Activated CD8-positive, alpha-beta T cell treated with anti-CD3 and anti-CD28 coated beads for 36 hours (primary cell): ENCODE results near the gene CCDC149. TPM values are rescaled to one million over a fixed set of nuclear protein-coding genes. Genes with fewer than 3 reads are reported as not detected.

Experiments used
- ATAC-seq: fragments of 200-7000 bp; cut with Tn5 transposase; one replicate; pipeline ENCODE4 v1.10.0; 2021; ENCODE audit warnings: mild to moderate bottlenecking, moderate library complexity
- CTCF ChIA-PET: fragments of 350-600 bp; sonication (Branson Sonifier 250); formaldehyde crosslinking; loops from one replicate; lab custom pipeline; 2021; ENCODE audit warnings: antibody characterized with exemption; lab: Charles Lee
- POLR2A ChIA-PET: fragments of 350-600 bp; sonication (Branson Sonifier 250); formaldehyde crosslinking; loops from one replicate; lab custom pipeline; 2021; ENCODE audit warnings: antibody characterized with exemption; lab: Charles Lee
- DNase-seq: peaks from one replicate; pipeline ENCODE4 v3.0.0-alpha.2; 2020
- H3K27ac Mint-ChIP-seq: one replicate; pipeline ENCODE4 v1.8.0; 2021; ENCODE audit warnings: mild to moderate bottlenecking, mixed read lengths
- H3K27me3 Mint-ChIP-seq: one replicate; pipeline ENCODE4 v1.8.0; 2021; ENCODE audit warnings: mixed read lengths
- H3K36me3 Mint-ChIP-seq: one replicate; pipeline ENCODE4 v1.8.0; 2021; ENCODE audit warnings: low read depth, mixed read lengths
- H3K4me1 Mint-ChIP-seq: one replicate; pipeline ENCODE4 v1.8.0; 2021; ENCODE audit warnings: low read depth, mixed read lengths
- H3K4me3 Mint-ChIP-seq: one replicate; pipeline ENCODE4 v1.8.0; 2021; ENCODE audit warnings: mild to moderate bottlenecking, moderate library complexity, mixed read lengths
- H3K9me3 Mint-ChIP-seq: one replicate; pipeline ENCODE4 v1.8.0; 2021; ENCODE audit warnings: mixed read lengths
- CTCF ChIP-seq: fragments of 200-600 bp; IDR thresholded peaks from one replicate; pipeline ENCODE4 v1.8.0; 2022; ENCODE audit warnings: antibody characterized with exemption, mild to moderate bottlenecking
- intact Hi-C: fragments of 100-400 bp; cut with micrococcal nuclease; formaldehyde crosslinking; loops from one replicate; pipeline ENCODE4 v1.10.0; 2022
- total RNA-seq, 2 experiments: library from RNA; stranded (reverse); gene quantifications; one replicate each; pipeline ENCODE4 v1.2.3, GENCODE V29; 2021

Gene CCDC149
- total RNA-seq, 2 experiments from 2014 or later = not detected

GRCh38 chr4:24934311-24934710 is 21.5 kb upstream of the CCDC149 start:
- no peak for TF ChIP-seq CTCF
- ATAC-seq = no peak

DNA sequence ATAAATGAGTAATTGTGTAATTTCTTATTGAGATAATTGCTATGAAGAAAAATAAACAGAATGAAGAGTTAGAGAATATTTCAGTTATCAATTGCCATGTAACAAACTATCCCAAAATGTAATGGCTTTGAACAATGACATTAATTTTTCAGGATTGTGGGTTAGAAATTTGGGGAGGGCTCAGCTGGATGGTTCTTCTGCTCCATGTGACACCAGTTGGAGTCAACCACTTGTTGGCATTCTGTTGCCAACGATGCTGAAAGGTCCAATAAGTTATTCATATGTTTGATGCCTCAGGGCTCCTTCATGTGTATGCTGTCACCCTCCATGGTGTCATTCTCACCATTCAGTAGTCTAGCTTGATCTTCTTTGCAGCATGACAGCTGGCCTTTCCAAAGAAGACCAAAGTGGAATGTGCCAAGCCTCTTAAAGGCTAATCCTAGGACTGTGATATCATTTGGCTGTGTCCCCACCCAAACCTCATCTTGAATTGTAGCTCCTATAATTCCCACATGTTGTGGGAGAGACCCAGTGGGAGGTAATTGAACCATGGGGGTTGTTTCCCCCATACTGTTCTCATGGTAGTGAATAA is 20.9 kb upstream of the CCDC149 start:
- intact Hi-C loops = no loop called here
- peaks cover 8% of the 10 kb centered on the region for H3K9me3 Mint-ChIP-seq
- H3K4me3 Mint-ChIP-seq = no peak overlapping the region
- H3K27me3 Mint-ChIP-seq = no peaks in the 10 kb centered on the region
- no peak overlapping the region for H3K27ac Mint-ChIP-seq
- POLR2A ChIA-PET = no interaction called here
- H3K36me3 Mint-ChIP-seq = no peaks in the 10 kb centered on the region
- CTCF ChIA-PET = no interaction called here
- ATAC-seq = no peak
- no peaks in the 10 kb centered on the region for H3K4me1 Mint-ChIP-seq
- TF ChIP-seq CTCF = no peak
- no peak for DNase-seq

More at GRCh38 chr4:24934311-24934710, 21.5 kb upstream of the CCDC149 start:
- Mint-ChIP-seq H3K4me3 (no peak overlapping the region), H3K4me1 (no peaks in the 10 kb centered on the region), H3K9me3 (peaks cover 8% of the 10 kb centered on the region), H3K36me3 (no peaks in the 10 kb centered on the region), H3K27me3 (no peaks in the 10 kb centered on the region), H3K27ac (no peak overlapping the region)
- ChIA-PET POLR2A (no interaction called here), CTCF (no interaction called here)
- DNase-seq = no peak
- intact Hi-C loops = no loop called here

GRCh38 chr4:24932515-24933225 is 19.8 kb upstream of the CCDC149 start:
- DNase-seq = no peak
- Mint-ChIP-seq H3K4me3 (no peak overlapping the region), H3K36me3 (no peaks in the 10 kb centered on the region), H3K27ac (no peak overlapping the region), H3K9me3 (peaks cover 5% of the 10 kb centered on the region), H3K27me3 (no peaks in the 10 kb centered on the region), H3K4me1 (no peaks in the 10 kb centered on the region)
- POLR2A ChIA-PET = no interaction called here
- intact Hi-C loops = no loop called here
- no peak for TF ChIP-seq CTCF
- no peak for ATAC-seq
- CTCF ChIA-PET = no interaction called here

GRCh38 chr4:24930151-24930550 is 17.3 kb upstream of the CCDC149 start:
- CTCF ChIA-PET = interaction anchor here (1.5 kb wide), 1 partner anchor 29 kb away, joined by 3 read pairs; no protein-coding TSS in a partner anchor
- no peak for DNase-seq
- POLR2A ChIA-PET = no interaction called here
- H3K27me3 Mint-ChIP-seq = no peaks in the 10 kb centered on the region
- TF ChIP-seq CTCF = no peak
- no peaks in the 10 kb centered on the region for H3K36me3 Mint-ChIP-seq
- intact Hi-C loops = no loop called here
- no peak overlapping the region for H3K4me3 Mint-ChIP-seq
- no peak for ATAC-seq
- peaks cover 2% of the 10 kb centered on the region for H3K9me3 Mint-ChIP-seq
- H3K27ac Mint-ChIP-seq = no peak overlapping the region
- no peaks in the 10 kb centered on the region for H3K4me1 Mint-ChIP-seq

DNA sequence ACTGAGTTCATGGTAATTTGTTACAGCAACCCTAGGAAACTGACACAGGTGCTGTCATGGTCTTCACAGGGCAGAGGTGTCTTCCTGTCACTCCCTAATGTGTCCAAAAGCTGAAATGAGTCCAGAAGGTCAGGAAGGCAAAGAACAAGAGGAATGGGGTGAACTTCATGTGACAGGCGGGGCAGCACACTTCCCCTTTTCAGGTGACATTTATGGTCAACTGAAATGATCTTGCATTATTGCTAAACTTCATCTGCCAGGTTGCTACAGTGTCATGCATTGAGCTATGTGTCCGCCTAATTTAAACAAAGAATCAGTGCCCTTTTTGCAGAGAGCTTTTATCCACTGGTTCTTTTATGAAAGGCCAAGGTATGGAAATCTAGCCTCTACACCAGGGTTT is 15.9 kb upstream of the CCDC149 start:
- POLR2A ChIA-PET = no interaction called here
- no peak for TF ChIP-seq CTCF
- DNase-seq (no peak), ATAC-seq (no peak)
- H3K27me3 Mint-ChIP-seq = no peaks in the 10 kb centered on the region
- no peaks in the 10 kb centered on the region for H3K4me1 Mint-ChIP-seq
- H3K27ac Mint-ChIP-seq = no peak overlapping the region
- CTCF ChIA-PET = no interaction called here
- intact Hi-C loops = no loop called here
- no peaks in the 10 kb centered on the region for H3K36me3 Mint-ChIP-seq
- no peak overlapping the region for H3K4me3 Mint-ChIP-seq
- no peaks in the 10 kb centered on the region for H3K9me3 Mint-ChIP-seq
